Lower lobe of right lung (tissue), 2 donors: ENCODE measurements around the gene MPC1. TPM values are rescaled to one million over a fixed set of nuclear protein-coding genes. Genes with fewer than 3 reads are reported as not detected.
"Not testable (repeated sequence)": the region's sequence is repeated elsewhere in the genome, so short reads cannot be mapped to it uniquely, and the experiment has no call there.

Experiments
- ATAC-seq, 2 donors: fragments of 200-7000 bp; cut with Tn5 transposase; one replicate each; pipeline ENCODE4 v1.9.1; 2020 to 2022; ENCODE audit warnings: mild to moderate bottlenecking in 2 of 2, moderate library complexity in 2 of 2
- DNase-seq: peaks from one replicate; pipeline ENCODE4 v3.0.0-alpha.2; 2020
- H3K27ac ChIP-seq: fragments of 200-600 bp; one replicate; pipeline ENCODE4 v1.8.0; 2022
- H3K27me3 ChIP-seq: fragments of 200-600 bp; one replicate; pipeline ENCODE4 v1.8.0; 2022; ENCODE audit warnings: low read depth
- H3K36me3 ChIP-seq: fragments of 200-600 bp; one replicate; pipeline ENCODE4 v1.8.0; 2022; ENCODE audit warnings: mild to moderate bottlenecking
- H3K4me1 ChIP-seq: fragments of 200-600 bp; one replicate; pipeline ENCODE4 v1.8.0; 2022
- H3K4me3 ChIP-seq: fragments of 200-600 bp; one replicate; pipeline ENCODE4 v1.8.0; 2022; ENCODE audit warnings: mild to moderate bottlenecking
- H3K9me3 ChIP-seq: fragments of 200-600 bp; one replicate; pipeline ENCODE4 v1.8.0; 2022
- intact Hi-C: fragments of 100-400 bp; cut with DNase I; formaldehyde crosslinking; loops from one replicate; pipeline ENCODE4 v1.11.0; 2022
- total RNA-seq: library from RNA; stranded (reverse); fragmentation: NEBNext Ultra II Directional; extraction: Animal tissue kit (Norgen Biotek cat#: 25700); gene quantifications from one replicate; pipeline ENCODE4 v1.2.1, GENCODE V29; 2021
- TF ChIP-seq, protein P1 (sequence below): fragments of 200-600 bp; IDR thresholded peaks from one replicate; pipeline ENCODE4 v1.8.0; 2022; ENCODE audit warnings: antibody characterized with exemption, mild to moderate bottlenecking
- donor health status: DM: no; HTN: yes; CAD: no; lungs with severe emphysema.

The MPC1 gene
- total RNA-seq, 1 donor from 2014 or later, result 46.8 TPM

DNA sequence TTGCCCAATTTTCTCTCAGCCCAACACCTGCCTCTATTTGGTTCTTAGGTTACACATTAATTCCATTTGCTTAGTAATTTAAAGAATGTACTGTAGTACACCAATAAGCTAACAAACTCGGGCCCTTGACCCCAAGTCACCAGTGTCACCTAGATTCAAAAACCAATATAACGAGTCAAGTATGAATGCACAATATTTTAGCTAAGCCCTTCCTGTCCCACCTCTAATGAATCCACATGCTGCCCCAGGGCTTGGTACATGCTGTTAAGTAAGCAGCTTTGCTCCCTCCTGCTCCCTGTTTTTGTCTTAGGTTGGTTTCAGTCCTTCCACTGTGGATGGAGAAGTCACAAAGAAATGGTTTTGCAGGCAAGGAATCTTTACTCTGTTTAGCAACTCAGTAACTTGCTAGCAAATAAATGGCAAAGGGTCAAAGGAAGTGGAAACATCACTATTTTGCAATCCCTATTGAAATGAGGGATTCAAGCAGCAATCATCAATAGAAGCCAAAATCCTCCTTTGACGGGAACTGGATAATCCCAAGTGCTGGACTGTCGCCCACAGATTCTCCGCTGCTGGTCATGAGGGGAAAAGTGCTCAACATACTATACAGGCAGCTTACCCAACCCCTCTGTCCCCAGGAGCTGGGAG, 5.0 kb upstream of the MPC1 start:
- TF ChIP-seq, protein P1, sequence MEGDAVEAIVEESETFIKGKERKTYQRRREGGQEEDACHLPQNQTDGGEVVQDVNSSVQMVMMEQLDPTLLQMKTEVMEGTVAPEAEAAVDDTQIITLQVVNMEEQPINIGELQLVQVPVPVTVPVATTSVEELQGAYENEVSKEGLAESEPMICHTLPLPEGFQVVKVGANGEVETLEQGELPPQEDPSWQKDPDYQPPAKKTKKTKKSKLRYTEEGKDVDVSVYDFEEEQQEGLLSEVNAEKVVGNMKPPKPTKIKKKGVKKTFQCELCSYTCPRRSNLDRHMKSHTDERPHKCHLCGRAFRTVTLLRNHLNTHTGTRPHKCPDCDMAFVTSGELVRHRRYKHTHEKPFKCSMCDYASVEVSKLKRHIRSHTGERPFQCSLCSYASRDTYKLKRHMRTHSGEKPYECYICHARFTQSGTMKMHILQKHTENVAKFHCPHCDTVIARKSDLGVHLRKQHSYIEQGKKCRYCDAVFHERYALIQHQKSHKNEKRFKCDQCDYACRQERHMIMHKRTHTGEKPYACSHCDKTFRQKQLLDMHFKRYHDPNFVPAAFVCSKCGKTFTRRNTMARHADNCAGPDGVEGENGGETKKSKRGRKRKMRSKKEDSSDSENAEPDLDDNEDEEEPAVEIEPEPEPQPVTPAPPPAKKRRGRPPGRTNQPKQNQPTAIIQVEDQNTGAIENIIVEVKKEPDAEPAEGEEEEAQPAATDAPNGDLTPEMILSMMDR, result no peak
- H3K9me3 ChIP-seq, result no peaks in the 10 kb centered on the region
- no peak overlapping the region for H3K4me3 ChIP-seq
- DNase-seq (no peak), ATAC-seq (no peak)
- no peaks in the 10 kb centered on the region for H3K36me3 ChIP-seq
- no peak overlapping the region for H3K27ac ChIP-seq
- no peaks in the 10 kb centered on the region for H3K27me3 ChIP-seq
- intact Hi-C loops, result no loop called here
- peaks cover 21% of the 10 kb centered on the region for H3K4me1 ChIP-seq

DNA sequence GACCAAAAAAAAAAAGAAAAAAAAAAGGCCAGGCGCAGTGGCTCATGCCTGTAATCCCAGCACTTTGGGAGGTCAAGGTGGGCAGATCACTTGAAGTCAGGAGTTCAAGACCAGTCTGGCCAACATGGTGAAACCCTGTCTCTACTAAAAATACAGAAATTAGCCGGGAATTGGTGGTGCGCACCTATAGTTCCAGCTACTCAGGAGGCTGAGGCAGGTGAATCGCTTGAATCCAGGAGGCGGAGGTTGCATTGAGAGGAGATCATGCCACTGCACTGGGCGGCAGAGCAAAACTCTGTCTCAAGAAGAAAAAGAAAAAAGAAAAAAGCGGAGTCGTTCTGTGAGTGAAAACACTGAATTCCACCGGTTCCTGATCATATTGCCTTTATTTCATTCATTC, 4.4 kb upstream of the MPC1 start:
- ATAC-seq, H3K9me3 ChIP-seq, H3K27me3 ChIP-seq, H3K4me3 ChIP-seq, H3K27ac ChIP-seq, H3K36me3 ChIP-seq, DNase-seq, intact Hi-C loops: not testable (repeated sequence)
- H3K4me1 ChIP-seq, result peaks cover 21% of the 10 kb centered on the region

DNA sequence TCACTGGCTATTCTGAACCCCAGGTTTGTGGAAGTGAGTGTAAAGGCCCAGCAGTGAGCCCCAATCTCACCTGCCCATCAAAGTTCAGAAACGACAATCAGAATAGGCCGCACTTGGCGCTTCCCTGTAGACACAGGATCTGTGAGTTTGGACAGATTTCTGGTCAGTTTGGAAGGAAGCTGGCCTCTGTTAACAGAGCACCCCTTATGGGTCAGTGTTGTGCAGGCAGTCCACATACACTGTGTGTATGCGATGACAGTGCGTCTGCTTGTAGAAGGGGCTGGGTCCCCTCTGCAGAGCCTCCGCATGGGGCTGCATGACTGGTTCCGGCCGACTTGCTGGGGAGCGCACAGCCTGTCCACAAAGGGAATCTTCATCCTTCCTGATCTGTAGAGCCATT, 3.4 kb upstream of the MPC1 start:
- intact Hi-C loops, result no loop called here

GRCh38 chr6:166383802-166384363, 1.1 kb upstream of the MPC1 start:
- ATAC-seq, H3K9me3 ChIP-seq, H3K27me3 ChIP-seq, H3K36me3 ChIP-seq, intact Hi-C loops: not testable (repeated sequence)
- DNase-seq, result peak; percentile 75
- Histone ChIP-seq H3K4me3 (peak overlapping the region; percentile 95), H3K4me1 (peaks cover 35% of the 10 kb centered on the region), H3K27ac (peak overlapping the region; percentile 95)
- TF ChIP-seq, protein P1, result peak; percentile 29

More for the DNA sequence above, 3.4 kb upstream of the MPC1 start:
- Histone ChIP-seq H3K36me3 (no peaks in the 10 kb centered on the region), H3K27me3 (no peaks in the 10 kb centered on the region), H3K4me3 (no peak overlapping the region), H3K27ac (no peak overlapping the region), H3K9me3 (no peaks in the 10 kb centered on the region), H3K4me1 (peaks cover 26% of the 10 kb centered on the region)
- ATAC-seq, result no peak
- no peak for DNase-seq
- TF ChIP-seq, protein P1, result no peak

GRCh38 chr6:166382500-166382932, 224 bp downstream of the MPC1 start:
- no peaks in the 10 kb centered on the region for H3K27me3 ChIP-seq
- no peak for DNase-seq
- H3K27ac ChIP-seq, result peak overlapping the region; percentile 95
- H3K4me3 ChIP-seq, result peak overlapping the region; percentile 95
- no peaks in the 10 kb centered on the region for H3K36me3 ChIP-seq
- no peaks in the 10 kb centered on the region for H3K9me3 ChIP-seq
- TF ChIP-seq, protein P1, result no peak
- H3K4me1 ChIP-seq, result peaks cover 25% of the 10 kb centered on the region
- intact Hi-C loops, result no loop called here
- peak; percentile 12 to 36 for ATAC-seq

DNA sequence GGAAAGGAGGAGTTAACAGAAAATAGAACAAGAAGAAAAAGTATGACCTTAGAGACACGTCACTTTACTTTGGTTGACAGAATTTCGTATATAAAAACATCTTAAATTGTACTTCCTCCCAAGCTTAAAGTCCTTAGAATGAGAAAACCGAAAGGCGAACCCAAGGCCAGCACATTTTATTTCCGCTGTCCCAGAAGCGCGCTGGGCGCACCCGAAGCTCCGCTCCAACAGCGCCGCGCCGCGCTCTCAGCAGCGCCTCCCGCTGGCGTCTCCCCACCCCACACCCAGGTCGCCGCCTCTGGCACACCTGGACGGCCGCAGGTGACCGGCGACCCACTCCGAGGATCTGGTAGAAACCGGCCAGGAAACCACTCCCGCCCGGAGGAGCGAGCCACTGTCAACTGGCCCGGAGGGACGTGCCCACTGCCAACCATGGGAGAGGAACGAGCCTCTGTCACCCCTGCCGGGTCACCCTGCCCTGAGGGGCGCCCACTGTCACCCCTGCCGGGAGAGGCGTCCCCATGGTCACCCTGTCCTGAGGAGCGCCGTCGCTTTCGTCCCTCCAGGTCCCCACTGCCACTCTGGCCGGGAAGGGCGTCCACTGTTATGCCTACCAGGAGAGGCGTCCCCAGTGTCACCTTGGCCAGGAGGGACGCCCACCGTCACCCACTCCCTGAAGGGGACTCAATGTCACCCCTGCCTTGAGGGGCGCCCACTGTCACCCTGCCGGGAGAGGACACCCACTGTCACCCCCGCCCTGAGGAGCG, 824 bp downstream of the MPC1 start:
- peak overlapping the region; percentile 95 for H3K27ac ChIP-seq
- ATAC-seq (peak; percentile 80 to 82), DNase-seq (peak; percentile 89)
- H3K36me3 ChIP-seq, result no peaks in the 10 kb centered on the region
- peak overlapping the region; percentile 95 for H3K4me3 ChIP-seq
- no peaks in the 10 kb centered on the region for H3K9me3 ChIP-seq
- no peaks in the 10 kb centered on the region for H3K27me3 ChIP-seq
- intact Hi-C loops, result no loop called here
- H3K4me1 ChIP-seq, result peaks cover 20% of the 10 kb centered on the region
- TF ChIP-seq, protein P1, result peak; percentile 82
